SK-N-SH treated with all-trans-retinoic acid at 6 μM for 48 hours (cell line): ENCODE results near the gene KLRC4.

Experiments
- ARNTL ChIP-seq: fragments of 450-650 bp; formaldehyde crosslinking; IDR thresholded peaks from 2 replicates; pipeline ENCODE4 v1.5.0; 2020; ENCODE audit warnings: low read depth, mild to moderate bottlenecking, moderate library complexity, borderline replicate concordance
- GLIS3 ChIP-seq: fragments of 250-450 bp; sonication (Bioruptor Pico); IDR thresholded peaks from 2 replicates; pipeline ENCODE4 v1.5.0; 2020; ENCODE audit warnings: mild to moderate bottlenecking, moderate library complexity
- OSR1 ChIP-seq: fragments of 250-450 bp; sonication (Bioruptor Pico); IDR thresholded peaks from 2 replicates; pipeline ENCODE4 v1.8.0; 2022; ENCODE audit warnings: moderate library complexity, mild to moderate bottlenecking, inconsistent platforms
- PPARA ChIP-seq: fragments of 250-450 bp; sonication (Bioruptor Pico); IDR thresholded peaks from 2 replicates; pipeline ENCODE4 v1.5.0; 2020; ENCODE audit warnings: mild to moderate bottlenecking, borderline replicate concordance
- RARB ChIP-seq: fragments of 250-450 bp; sonication (Bioruptor Pico); IDR thresholded peaks from 2 replicates; pipeline ENCODE4 v1.8.0; 2021; ENCODE audit warnings: mild to moderate bottlenecking, moderate library complexity
- ZFP3 ChIP-seq: fragments of 250-450 bp; sonication (Bioruptor Pico); IDR thresholded peaks from 2 replicates; pipeline ENCODE4 v1.5.0; 2020; ENCODE audit warnings: mild to moderate bottlenecking, moderate library complexity
- ZFP30 ChIP-seq: fragments of 450-650 bp; formaldehyde crosslinking; IDR thresholded peaks from 2 replicates; pipeline ENCODE4 v1.5.0; 2022; ENCODE audit warnings: mild to moderate bottlenecking, moderate library complexity
- TF ChIP-seq, protein P1 (sequence below): fragments of 250-450 bp; sonication (Bioruptor Pico); IDR thresholded peaks from 2 replicates; pipeline ENCODE4 v1.8.0; 2020; ENCODE audit warnings: mild to moderate bottlenecking, moderate library complexity, borderline replicate concordance
- TF ChIP-seq, protein P2 (sequence below): fragments of 250-450 bp; sonication (Bioruptor Pico); IDR thresholded peaks from 2 replicates; pipeline ENCODE4 v1.5.1; 2020; ENCODE audit warnings: low read depth, mild to moderate bottlenecking, moderate library complexity

DNA sequence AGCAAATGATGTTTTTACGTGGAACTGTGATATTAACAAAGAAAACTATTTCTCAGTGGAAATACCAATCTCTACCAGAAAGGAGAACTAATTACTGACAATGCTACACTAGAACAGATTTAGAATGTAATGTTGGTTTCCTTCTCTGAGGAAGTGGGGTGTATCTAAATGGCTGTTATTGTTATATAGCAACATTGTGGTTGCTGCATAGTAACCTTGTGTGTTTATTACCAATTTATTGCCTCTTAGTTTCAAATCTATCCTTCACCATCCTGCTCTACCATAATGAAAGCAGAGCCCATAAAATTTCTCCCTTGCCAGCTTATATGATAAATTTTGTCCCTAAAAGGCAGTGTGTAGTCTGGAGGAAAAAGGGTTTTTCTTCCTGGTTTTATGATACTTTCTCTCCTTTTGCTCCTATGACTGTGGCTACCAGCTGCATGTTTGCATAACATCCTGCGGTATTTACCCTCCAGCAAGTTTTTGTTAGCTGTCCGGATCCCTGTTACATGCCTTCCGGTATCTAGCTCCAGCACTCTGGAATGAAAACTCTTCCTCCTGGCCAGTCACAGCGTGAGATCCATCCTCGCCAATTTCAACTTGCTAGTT is 14.1 kb downstream of the KLRC4 start:
- TF ChIP-seq ZFP30 (CRISPR knock-in tag) (no peak), ARNTL (CRISPR knock-in tag) (no peak), RARB (CRISPR knock-in tag) (no peak), GLIS3 (no peak), PPARA (CRISPR knock-in tag) (no peak), OSR1 (CRISPR knock-in tag) (no peak), ZFP3 (CRISPR knock-in tag) (no peak)
- TF ChIP-seq, protein P1, sequence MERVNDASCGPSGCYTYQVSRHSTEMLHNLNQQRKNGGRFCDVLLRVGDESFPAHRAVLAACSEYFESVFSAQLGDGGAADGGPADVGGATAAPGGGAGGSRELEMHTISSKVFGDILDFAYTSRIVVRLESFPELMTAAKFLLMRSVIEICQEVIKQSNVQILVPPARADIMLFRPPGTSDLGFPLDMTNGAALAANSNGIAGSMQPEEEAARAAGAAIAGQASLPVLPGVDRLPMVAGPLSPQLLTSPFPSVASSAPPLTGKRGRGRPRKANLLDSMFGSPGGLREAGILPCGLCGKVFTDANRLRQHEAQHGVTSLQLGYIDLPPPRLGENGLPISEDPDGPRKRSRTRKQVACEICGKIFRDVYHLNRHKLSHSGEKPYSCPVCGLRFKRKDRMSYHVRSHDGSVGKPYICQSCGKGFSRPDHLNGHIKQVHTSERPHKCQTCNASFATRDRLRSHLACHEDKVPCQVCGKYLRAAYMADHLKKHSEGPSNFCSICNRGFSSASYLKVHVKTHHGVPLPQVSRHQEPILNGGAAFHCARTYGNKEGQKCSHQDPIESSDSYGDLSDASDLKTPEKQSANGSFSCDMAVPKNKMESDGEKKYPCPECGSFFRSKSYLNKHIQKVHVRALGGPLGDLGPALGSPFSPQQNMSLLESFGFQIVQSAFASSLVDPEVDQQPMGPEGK: no peak
- TF ChIP-seq, protein P2, sequence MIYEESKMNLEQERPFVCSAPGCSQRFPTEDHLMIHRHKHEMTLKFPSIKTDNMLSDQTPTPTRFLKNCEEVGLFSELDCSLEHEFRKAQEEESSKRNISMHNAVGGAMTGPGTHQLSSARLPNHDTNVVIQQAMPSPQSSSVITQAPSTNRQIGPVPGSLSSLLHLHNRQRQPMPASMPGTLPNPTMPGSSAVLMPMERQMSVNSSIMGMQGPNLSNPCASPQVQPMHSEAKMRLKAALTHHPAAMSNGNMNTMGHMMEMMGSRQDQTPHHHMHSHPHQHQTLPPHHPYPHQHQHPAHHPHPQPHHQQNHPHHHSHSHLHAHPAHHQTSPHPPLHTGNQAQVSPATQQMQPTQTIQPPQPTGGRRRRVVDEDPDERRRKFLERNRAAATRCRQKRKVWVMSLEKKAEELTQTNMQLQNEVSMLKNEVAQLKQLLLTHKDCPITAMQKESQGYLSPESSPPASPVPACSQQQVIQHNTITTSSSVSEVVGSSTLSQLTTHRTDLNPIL: no peak
